Measurements from ENCODE around the gene AFAP1L2. TPM values are rescaled to one million over a fixed set of nuclear protein-coding genes. Genes with fewer than 3 reads are reported as not detected.

AFAP1L2 gene
- total RNA-seq, 1 experiment from 2014 or later: not detected

DNA sequence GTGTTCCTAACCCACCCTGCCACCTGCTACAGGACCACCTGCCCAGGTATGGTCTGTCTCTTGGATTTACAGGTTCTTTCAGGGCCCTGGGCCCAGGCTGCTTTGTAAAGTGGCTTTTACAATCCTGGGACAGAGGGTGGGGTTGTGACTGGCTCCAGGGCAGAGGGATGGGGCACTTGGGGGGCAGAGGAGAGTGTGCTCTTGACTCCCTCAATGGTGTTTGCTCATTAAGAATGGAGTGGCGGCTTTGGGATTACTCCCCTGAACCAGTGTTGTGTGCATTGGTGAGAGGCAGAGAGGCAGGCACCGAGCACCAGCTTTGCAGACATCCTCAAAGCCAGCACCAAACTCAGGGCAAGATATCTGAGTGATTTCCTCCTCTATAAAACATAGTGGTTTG is 121.8 kb downstream of the AFAP1L2 start:
- Histone ChIP-seq H3K4me1 (ENCODE audit: insufficient read depth, low read length, poor library complexity, severe bottlenecking) (no peaks in the 10 kb centered on the region), H3K9me3 (ENCODE audit: low read depth, low read length, poor library complexity, severe bottlenecking) (no peaks in the 10 kb centered on the region), H3K36me3 (ENCODE audit: insufficient read depth, low read length, poor library complexity, severe bottlenecking) (no peaks in the 10 kb centered on the region), H3K4me3 (ENCODE audit: low read depth, low read length, poor library complexity, severe bottlenecking) (no peak overlapping the region), H3K27ac (ENCODE audit: low read depth, low read length, poor library complexity, severe bottlenecking) (no peak overlapping the region), H3K27me3 (replicated peaks; ENCODE audit: insufficient read depth, low read depth, low read length, poor library complexity) (no peaks in the 10 kb centered on the region)
- no TSS peak for BruUV-seq (replicated peaks)
- ChIA-PET POLR2A (ENCODE audit: low non-redundant PET) (no interaction called here), CTCF (no interaction called here)
- no peak for TF ChIP-seq EZH2 (IDR thresholded peaks at IDR 0.05; ENCODE audit: borderline replicate concordance, low read depth, low read length, poor library complexity, severe bottlenecking)
- TF ChIP-seq, protein P1, sequence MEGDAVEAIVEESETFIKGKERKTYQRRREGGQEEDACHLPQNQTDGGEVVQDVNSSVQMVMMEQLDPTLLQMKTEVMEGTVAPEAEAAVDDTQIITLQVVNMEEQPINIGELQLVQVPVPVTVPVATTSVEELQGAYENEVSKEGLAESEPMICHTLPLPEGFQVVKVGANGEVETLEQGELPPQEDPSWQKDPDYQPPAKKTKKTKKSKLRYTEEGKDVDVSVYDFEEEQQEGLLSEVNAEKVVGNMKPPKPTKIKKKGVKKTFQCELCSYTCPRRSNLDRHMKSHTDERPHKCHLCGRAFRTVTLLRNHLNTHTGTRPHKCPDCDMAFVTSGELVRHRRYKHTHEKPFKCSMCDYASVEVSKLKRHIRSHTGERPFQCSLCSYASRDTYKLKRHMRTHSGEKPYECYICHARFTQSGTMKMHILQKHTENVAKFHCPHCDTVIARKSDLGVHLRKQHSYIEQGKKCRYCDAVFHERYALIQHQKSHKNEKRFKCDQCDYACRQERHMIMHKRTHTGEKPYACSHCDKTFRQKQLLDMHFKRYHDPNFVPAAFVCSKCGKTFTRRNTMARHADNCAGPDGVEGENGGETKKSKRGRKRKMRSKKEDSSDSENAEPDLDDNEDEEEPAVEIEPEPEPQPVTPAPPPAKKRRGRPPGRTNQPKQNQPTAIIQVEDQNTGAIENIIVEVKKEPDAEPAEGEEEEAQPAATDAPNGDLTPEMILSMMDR (conservative IDR thresholded peaks at IDR 0.05; ENCODE audit: low read depth, low read length): no peak
- DNase-seq (ENCODE audit: low spot score): no peak
- intact Hi-C loops (cut with micrococcal nuclease; ENCODE audit: unreplicated experiment): no loop called here

DNA sequence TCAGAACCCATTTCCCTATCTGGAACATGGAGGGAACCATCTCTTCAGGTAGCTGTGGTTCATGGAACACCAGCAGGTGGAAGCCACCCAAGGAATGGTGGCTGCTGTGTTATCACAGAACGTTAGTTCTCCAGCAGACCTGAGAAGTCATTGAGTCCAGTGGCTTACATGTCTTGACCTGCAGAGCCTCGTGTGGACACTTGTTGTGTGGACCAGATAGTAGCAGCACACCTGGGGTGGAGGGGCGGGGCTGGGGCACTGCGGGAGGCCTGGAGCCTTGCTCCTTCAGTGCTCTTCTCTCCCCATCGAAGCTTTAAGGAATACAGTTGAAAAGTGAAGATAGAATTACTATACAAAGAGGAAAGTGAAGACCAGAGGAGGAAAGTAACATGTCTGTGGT is 122.8 kb downstream of the AFAP1L2 start:
- ChIA-PET CTCF (interaction anchor here (0.6 kb wide), 1 partner anchor 380 kb away, joined by 7 read pairs; no protein-coding TSS in a partner anchor), POLR2A (ENCODE audit: low non-redundant PET) (no interaction called here)
- Histone ChIP-seq H3K4me1 (ENCODE audit: insufficient read depth, low read length, poor library complexity, severe bottlenecking) (no peaks in the 10 kb centered on the region), H3K4me3 (ENCODE audit: low read depth, low read length, poor library complexity, severe bottlenecking) (no peak overlapping the region), H3K27ac (ENCODE audit: low read depth, low read length, poor library complexity, severe bottlenecking) (no peak overlapping the region), H3K27me3 (replicated peaks; ENCODE audit: insufficient read depth, low read depth, low read length, poor library complexity) (no peaks in the 10 kb centered on the region), H3K9me3 (ENCODE audit: low read depth, low read length, poor library complexity, severe bottlenecking) (no peaks in the 10 kb centered on the region), H3K36me3 (ENCODE audit: insufficient read depth, low read length, poor library complexity, severe bottlenecking) (no peaks in the 10 kb centered on the region)
- TF ChIP-seq, protein P1 (conservative IDR thresholded peaks at IDR 0.05; ENCODE audit: low read depth, low read length): no peak
- TF ChIP-seq EZH2 (IDR thresholded peaks at IDR 0.05; ENCODE audit: borderline replicate concordance, low read depth, low read length, poor library complexity, severe bottlenecking): no peak
- intact Hi-C loops (cut with micrococcal nuclease; ENCODE audit: unreplicated experiment): no loop called here
- BruUV-seq (replicated peaks): no TSS peak
- no peak for DNase-seq (ENCODE audit: low spot score)

DNA sequence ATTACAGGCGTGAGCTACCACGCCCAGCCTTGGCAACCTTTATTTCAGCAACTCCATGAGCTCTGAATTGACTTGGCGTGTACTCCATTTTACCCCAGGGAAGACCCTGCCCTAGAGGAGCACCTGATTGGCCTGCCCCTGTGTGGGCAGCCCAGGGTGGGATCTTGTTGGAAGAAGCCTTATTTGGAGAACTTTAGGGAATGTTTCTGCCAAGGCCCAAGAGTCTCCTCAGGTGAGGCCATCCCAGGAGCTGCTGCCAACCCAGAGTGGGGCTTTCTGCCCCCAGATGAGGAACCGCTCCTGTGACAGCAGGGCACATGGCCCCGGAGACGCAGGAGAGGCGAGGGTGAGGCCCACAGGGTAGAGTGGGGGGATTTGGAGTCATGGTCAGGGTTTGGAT is 123.3 kb downstream of the AFAP1L2 start:
- no peaks in the 10 kb centered on the region for H3K4me1 ChIP-seq (ENCODE audit: insufficient read depth, low read length, poor library complexity, severe bottlenecking)
- no peaks in the 10 kb centered on the region for H3K27me3 ChIP-seq (replicated peaks; ENCODE audit: insufficient read depth, low read depth, low read length, poor library complexity)
- no peak for DNase-seq (ENCODE audit: low spot score)
- CTCF ChIA-PET: no interaction called here
- no peaks in the 10 kb centered on the region for H3K36me3 ChIP-seq (ENCODE audit: insufficient read depth, low read length, poor library complexity, severe bottlenecking)
- no peaks in the 10 kb centered on the region for H3K9me3 ChIP-seq (ENCODE audit: low read depth, low read length, poor library complexity, severe bottlenecking)
- no peak overlapping the region for H3K27ac ChIP-seq (ENCODE audit: low read depth, low read length, poor library complexity, severe bottlenecking)
- POLR2A ChIA-PET (ENCODE audit: low non-redundant PET): no interaction called here
- intact Hi-C loops (cut with micrococcal nuclease; ENCODE audit: unreplicated experiment): no loop called here
- H3K4me3 ChIP-seq (ENCODE audit: low read depth, low read length, poor library complexity, severe bottlenecking): no peak overlapping the region
- no TSS peak for BruUV-seq (replicated peaks)
- TF ChIP-seq, protein P1 (conservative IDR thresholded peaks at IDR 0.05; ENCODE audit: low read depth, low read length): no peak
- no peak for TF ChIP-seq EZH2 (IDR thresholded peaks at IDR 0.05; ENCODE audit: borderline replicate concordance, low read depth, low read length, poor library complexity, severe bottlenecking)

All from A673 (cell line).